GM21390 (cell line): Measurements from ENCODE around the gene DDX49.

Experiments
- ATAC-seq: cut with Tn5 transposase; IDR thresholded peaks from one replicate; pipeline ENCODE4 v1.9.1; 2021; ENCODE audit not compliant: unreplicated experiment

The DDX49 gene

GRCh38 chr19:18972301-18972811 is 52.8 kb downstream of the DDX49 start:
- ATAC-seq, result no peak

- no peak for ATAC-seq
Measured at GRCh38 chr19:18972851-18973250, 53.3 kb downstream of the DDX49 start.

- ATAC-seq, result no peak
Measured at GRCh38 chr19:18975011-18975410, 55.5 kb downstream of the DDX49 start.

- no peak for ATAC-seq
Measured at GRCh38 chr19:18975869-18976268, 56.4 kb downstream of the DDX49 start.
